H1 (cell line): ENCODE measurements around the gene PMS1.

Experiments
- CEBPB ChIP-seq: IDR thresholded peaks from 2 replicates; pipeline ENCODE4 v1.6.1; 2012; ENCODE audit warnings: low read depth, low read length
- CHD2 ChIP-seq: IDR thresholded peaks from 2 replicates; pipeline ENCODE4 v1.6.1; 2012; ENCODE audit warnings: low read length, improper control_type of control experiment
- CREB1 ChIP-seq: IDR thresholded peaks from 2 replicates; pipeline ENCODE4 v1.6.1; 2012; ENCODE audit warnings: inconsistent platforms
- EZH2 ChIP-seq: fragments of 200-600 bp; sonication (generic); IDR thresholded peaks from 2 replicates; pipeline ENCODE4 v1.7.1; 2012; ENCODE audit warnings: low read depth, mild to moderate bottlenecking, moderate library complexity, low read length, inconsistent platforms; ENCODE audit not compliant: severe bottlenecking
- GTF2F1 ChIP-seq: IDR thresholded peaks from 2 replicates; pipeline ENCODE4 v1.6.1; 2012; ENCODE audit warnings: low read depth, low read length, improper control_type of control experiment, borderline replicate concordance
- RAD21 ChIP-seq, 2 experiments: IDR thresholded peaks in 1 of 2; conservative IDR thresholded peaks in 1 of 2; 2 replicates each; pipeline ENCODE4 v1.6.1; 2011; ENCODE audit warnings: low read depth in 2 of 2, low read length in 2 of 2, improper control_type of control experiment in 1 of 2, inconsistent platforms in 1 of 2, mild to moderate bottlenecking in 1 of 2, moderate library complexity in 1 of 2
- RFX5 ChIP-seq: IDR thresholded peaks from 2 replicates; pipeline ENCODE4 v1.6.1; 2011; ENCODE audit warnings: low read depth, low read length, improper control_type of control experiment, borderline replicate concordance
- TAF1 ChIP-seq: IDR thresholded peaks from 2 replicates; pipeline ENCODE4 v1.6.1; 2011; ENCODE audit warnings: mild to moderate bottlenecking, low read depth, low read length
- ZNF274 ChIP-seq: IDR thresholded peaks from 2 replicates; pipeline ENCODE4 v1.7.0; 2012; ENCODE audit warnings: low read length, borderline replicate concordance; ENCODE audit errors: extremely low read depth
- TF ChIP-seq, protein P1 (sequence below): IDR thresholded peaks from 2 replicates; pipeline ENCODE4 v1.6.1; 2012; ENCODE audit warnings: inconsistent platforms
- TF ChIP-seq, protein P2 (sequence below), 3 experiments: IDR thresholded peaks; 1 replicate in 2 of 3; 2 replicates in 1 of 3; pipeline versions ENCODE4 v1.5.1 to v1.6.1; 2011; ENCODE audit warnings: low read length in 3 of 3, mild to moderate bottlenecking in 3 of 3, inconsistent platforms in 2 of 3, low read depth in 1 of 3, moderate library complexity in 1 of 3; ENCODE audit not compliant: insufficient read depth in 1 of 3; ENCODE audit errors: control extremely low read depth in 1 of 3
- TF ChIP-seq, protein P3 (sequence below): IDR thresholded peaks from 2 replicates; pipeline ENCODE4 v1.6.1; 2011; ENCODE audit warnings: low read depth, mild to moderate bottlenecking, low read length; ENCODE audit not compliant: insufficient read depth

DNA sequence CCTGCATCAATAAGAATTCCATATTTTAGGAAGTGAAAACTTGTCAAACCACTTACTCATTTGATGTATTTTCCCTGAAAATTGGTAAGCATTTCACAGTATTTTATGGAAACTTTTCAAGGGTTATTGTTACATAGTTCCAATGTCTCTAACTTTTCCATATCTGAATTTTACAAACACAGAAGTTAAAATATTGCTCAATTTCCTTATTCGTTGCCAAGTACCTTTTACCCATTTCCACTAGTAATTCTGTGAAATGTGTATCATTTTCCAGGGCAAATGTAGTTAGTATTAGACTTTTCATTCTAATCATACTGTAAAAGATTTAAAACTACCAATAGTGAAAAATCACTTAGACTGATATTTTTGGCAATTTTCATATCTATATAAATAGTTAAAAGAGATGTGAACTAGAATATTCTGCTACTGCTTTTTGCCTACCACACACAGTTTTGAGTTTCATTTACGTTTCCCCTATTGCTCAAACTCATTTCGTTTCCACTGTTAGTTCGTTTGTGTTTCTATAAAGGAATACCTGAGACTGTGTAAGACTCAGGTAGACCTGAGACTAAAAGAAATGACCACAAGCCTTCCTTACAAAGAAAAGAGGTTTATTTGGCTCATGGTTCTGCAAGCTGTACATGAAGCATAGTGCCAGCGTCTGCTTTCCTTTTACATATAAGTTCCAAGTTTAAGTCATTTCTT, 86.3 kb downstream of the PMS1 start:
- TF ChIP-seq CEBPB (no peak), EZH2 (no peak), CHD2 (no peak), CREB1 (no peak), GTF2F1 (no peak), TAF1 (no peak), RAD21 (IDR thresholded peaks at IDR 0.05 in 1 of 2, conservative IDR thresholded peaks at IDR 0.05 in 1 of 2; ENCODE audit: low read depth in 2 of 2, low read length in 2 of 2) (no peak), ZNF274 (no peak), RFX5 (no peak)
- TF ChIP-seq, protein P1, sequence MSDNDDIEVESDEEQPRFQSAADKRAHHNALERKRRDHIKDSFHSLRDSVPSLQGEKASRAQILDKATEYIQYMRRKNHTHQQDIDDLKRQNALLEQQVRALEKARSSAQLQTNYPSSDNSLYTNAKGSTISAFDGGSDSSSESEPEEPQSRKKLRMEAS, result no peak
- TF ChIP-seq, protein P2, sequence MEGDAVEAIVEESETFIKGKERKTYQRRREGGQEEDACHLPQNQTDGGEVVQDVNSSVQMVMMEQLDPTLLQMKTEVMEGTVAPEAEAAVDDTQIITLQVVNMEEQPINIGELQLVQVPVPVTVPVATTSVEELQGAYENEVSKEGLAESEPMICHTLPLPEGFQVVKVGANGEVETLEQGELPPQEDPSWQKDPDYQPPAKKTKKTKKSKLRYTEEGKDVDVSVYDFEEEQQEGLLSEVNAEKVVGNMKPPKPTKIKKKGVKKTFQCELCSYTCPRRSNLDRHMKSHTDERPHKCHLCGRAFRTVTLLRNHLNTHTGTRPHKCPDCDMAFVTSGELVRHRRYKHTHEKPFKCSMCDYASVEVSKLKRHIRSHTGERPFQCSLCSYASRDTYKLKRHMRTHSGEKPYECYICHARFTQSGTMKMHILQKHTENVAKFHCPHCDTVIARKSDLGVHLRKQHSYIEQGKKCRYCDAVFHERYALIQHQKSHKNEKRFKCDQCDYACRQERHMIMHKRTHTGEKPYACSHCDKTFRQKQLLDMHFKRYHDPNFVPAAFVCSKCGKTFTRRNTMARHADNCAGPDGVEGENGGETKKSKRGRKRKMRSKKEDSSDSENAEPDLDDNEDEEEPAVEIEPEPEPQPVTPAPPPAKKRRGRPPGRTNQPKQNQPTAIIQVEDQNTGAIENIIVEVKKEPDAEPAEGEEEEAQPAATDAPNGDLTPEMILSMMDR (IDR thresholded peaks at IDR 0.05; ENCODE audit: control extremely low read depth in 1 of 3, insufficient read depth in 1 of 3, low read depth in 1 of 3, low read length in 3 of 3), result no peak
- TF ChIP-seq, protein P3, sequence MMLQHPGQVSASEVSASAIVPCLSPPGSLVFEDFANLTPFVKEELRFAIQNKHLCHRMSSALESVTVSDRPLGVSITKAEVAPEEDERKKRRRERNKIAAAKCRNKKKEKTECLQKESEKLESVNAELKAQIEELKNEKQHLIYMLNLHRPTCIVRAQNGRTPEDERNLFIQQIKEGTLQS, result no peak
